HepG2 (cell line): ENCODE measurements around the gene CCM2L. TPM values are rescaled to one million over a fixed set of nuclear protein-coding genes. Genes with fewer than 3 reads are reported as not detected.
A peak's percentile ranks its signal among the peaks of the same experiment; 100 is the strongest.

Source experiments
- ADNP ChIP-seq: sonication (generic); formaldehyde crosslinking; IDR thresholded peaks from 2 replicates; pipeline ENCODE4 v1.4.0; 2020; ENCODE audit warnings: missing genetic modification reagents
- CBFB ChIP-seq: sonication (generic); formaldehyde crosslinking; IDR thresholded peaks from 2 replicates; pipeline ENCODE4 v1.4.0; 2020; ENCODE audit warnings: missing genetic modification reagents
- KDM5B ChIP-seq: sonication (generic); formaldehyde crosslinking; IDR thresholded peaks from 2 replicates; pipeline ENCODE4 v1.4.0; 2020; ENCODE audit warnings: missing genetic modification reagents, mild to moderate bottlenecking, borderline replicate concordance
- NFATC3 ChIP-seq: sonication (generic); formaldehyde crosslinking; IDR thresholded peaks from 2 replicates; pipeline ENCODE4 v1.5.1; 2020; ENCODE audit warnings: mild to moderate bottlenecking, missing genetic modification reagents
- NRL ChIP-seq: sonication (generic); formaldehyde crosslinking; IDR thresholded peaks from 2 replicates; pipeline ENCODE4 v1.5.0; 2020; ENCODE audit warnings: missing genetic modification reagents, mild to moderate bottlenecking, moderate library complexity, borderline replicate concordance
- RARA ChIP-seq: IDR thresholded peaks from 2 replicates; pipeline ENCODE4 v1.6.1; 2016; ENCODE audit warnings: missing genetic modification reagents, missing compliant biosample characterization
- REPIN1 ChIP-seq: sonication (generic); formaldehyde crosslinking; IDR thresholded peaks from 2 replicates; pipeline ENCODE4 v1.8.0; 2022; ENCODE audit warnings: missing genetic modification reagents, low read depth, mild to moderate bottlenecking, borderline replicate concordance
- STAG1 ChIP-seq: sonication (generic); formaldehyde crosslinking; IDR thresholded peaks from 2 replicates; pipeline ENCODE4 v1.4.0; 2020; ENCODE audit warnings: missing genetic modification reagents
- STAT5B ChIP-seq: sonication (generic); formaldehyde crosslinking; IDR thresholded peaks from 2 replicates; pipeline ENCODE4 v1.4.0; 2020; ENCODE audit warnings: missing genetic modification reagents
- YY1 ChIP-seq: IDR thresholded peaks from 2 replicates; pipeline ENCODE4 v1.6.1; 2011; ENCODE audit warnings: low read length, low read depth, moderate library complexity, mild to moderate bottlenecking; ENCODE audit not compliant: insufficient read depth, insufficient replicate concordance
- ZNF136 ChIP-seq: sonication (generic); formaldehyde crosslinking; IDR thresholded peaks from 2 replicates; pipeline ENCODE4 v1.8.1; 2022; ENCODE audit warnings: low read depth, mild to moderate bottlenecking, moderate library complexity, missing genetic modification reagents
- ZNF83 ChIP-seq: sonication (generic); formaldehyde crosslinking; IDR thresholded peaks from 2 replicates; pipeline ENCODE4 v1.4.0; 2020; ENCODE audit warnings: missing genetic modification reagents, mild to moderate bottlenecking, borderline replicate concordance
- polyA plus RNA-seq, 8 experiments: library from polyadenylated mRNA; depleted of rRNA in 3 of 8; stranded (reverse) in 7 of 8; unstranded in 1 of 8; fragments of >200 nt; fragmentation: Illumina TruSeq in 4 of 8; extraction: Trizol in 4 of 8; gene quantifications; 2 replicates each; pipeline versions ENCODE4 v1.2.1 to v1.2.3, GENCODE V29; 2011 to 2016; ENCODE audit warnings: low read depth in 4 of 8, missing spikeins in 1 of 8, mixed read lengths in 1 of 8; ENCODE audit not compliant: insufficient read depth in 1 of 8
- total RNA-seq, 5 experiments: library from RNA; depleted of rRNA; stranded (reverse); fragments of >200 nt; fragmentation: Illumina TruSeq; extraction: Trizol; gene quantifications; 2 replicates each; pipeline ENCODE4 v1.2.3, GENCODE V29; 2016; ENCODE audit warnings: low read depth in 1 of 5
- TF ChIP-seq, protein P1 (sequence below): IDR thresholded peaks from 2 replicates; pipeline ENCODE4 v1.6.1; 2016; ENCODE audit warnings: missing genetic modification reagents, missing compliant biosample characterization
- TF ChIP-seq, protein P2 (sequence below): sonication (generic); formaldehyde crosslinking; IDR thresholded peaks from 2 replicates; pipeline ENCODE4 v1.4.0; 2020; ENCODE audit warnings: mild to moderate bottlenecking, missing genetic modification reagents, borderline replicate concordance
- TF ChIP-seq, protein P3 (sequence below): sonication (generic); formaldehyde crosslinking; IDR thresholded peaks from 2 replicates; pipeline ENCODE4 v1.4.0; 2020; ENCODE audit warnings: missing genetic modification reagents, low read depth, mild to moderate bottlenecking, borderline replicate concordance
- TF ChIP-seq, protein P4 (sequence below): IDR thresholded peaks from 2 replicates; pipeline ENCODE4 v1.6.1; 2016; ENCODE audit warnings: low read depth, borderline replicate concordance
- TF ChIP-seq, protein P5 (sequence below): sonication (generic); formaldehyde crosslinking; IDR thresholded peaks from 2 replicates; pipeline ENCODE4 v1.5.0; 2020; ENCODE audit warnings: mild to moderate bottlenecking, missing genetic modification reagents, borderline replicate concordance

Gene CCM2L
- total and polyA plus RNA-seq, 2 of the 13 experiments (the other 11 are each of a cell fraction or from before 2014, with no cell fraction given), result 0.15 TPM; not detected in 1

DNA sequence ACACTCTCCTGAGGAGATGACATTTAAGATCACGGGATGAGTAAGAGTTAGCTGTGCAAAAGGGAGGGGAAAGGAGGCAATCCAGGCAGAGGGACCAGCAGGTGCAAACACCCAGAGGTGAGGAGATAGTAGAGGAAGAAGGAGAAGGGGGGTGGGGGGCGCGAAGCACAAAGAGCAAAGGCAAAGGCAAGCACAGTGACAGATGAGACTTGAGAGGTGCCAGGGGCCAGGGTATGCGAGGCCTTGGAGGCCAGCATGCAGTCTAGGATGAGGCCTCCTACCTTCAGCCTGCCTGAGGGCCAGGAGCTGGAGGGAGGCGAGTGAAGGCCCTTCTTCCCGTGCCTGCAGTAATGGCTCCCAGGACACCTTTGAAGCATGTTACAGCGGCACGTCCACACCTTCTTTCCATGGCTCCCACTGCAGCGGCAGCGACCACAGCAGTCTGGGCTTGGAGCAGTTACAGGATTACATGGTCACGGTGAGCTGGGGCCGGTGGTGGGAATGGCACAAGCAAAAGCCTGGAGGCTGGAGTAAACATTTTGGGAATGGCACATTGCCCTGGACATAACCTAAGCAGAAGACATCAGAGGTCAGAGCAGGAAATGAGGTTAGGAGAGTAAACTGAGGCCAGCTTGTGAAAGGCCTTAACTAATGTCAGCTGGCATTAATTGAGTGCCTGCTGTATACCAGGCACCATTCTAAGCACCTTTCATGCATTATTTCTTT lies 18.6 kb downstream of the CCM2L start (continued):
- TF ChIP-seq, protein P1, sequence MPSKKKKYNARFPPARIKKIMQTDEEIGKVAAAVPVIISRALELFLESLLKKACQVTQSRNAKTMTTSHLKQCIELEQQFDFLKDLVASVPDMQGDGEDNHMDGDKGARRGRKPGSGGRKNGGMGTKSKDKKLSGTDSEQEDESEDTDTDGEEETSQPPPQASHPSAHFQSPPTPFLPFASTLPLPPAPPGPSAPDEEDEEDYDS, result peak; percentile 68; the same call in 1 of the 2 replicates
- TF ChIP-seq ZNF136, result peak; percentile 88; the same call in 1 of the 2 replicates
- TF ChIP-seq, protein P2, sequence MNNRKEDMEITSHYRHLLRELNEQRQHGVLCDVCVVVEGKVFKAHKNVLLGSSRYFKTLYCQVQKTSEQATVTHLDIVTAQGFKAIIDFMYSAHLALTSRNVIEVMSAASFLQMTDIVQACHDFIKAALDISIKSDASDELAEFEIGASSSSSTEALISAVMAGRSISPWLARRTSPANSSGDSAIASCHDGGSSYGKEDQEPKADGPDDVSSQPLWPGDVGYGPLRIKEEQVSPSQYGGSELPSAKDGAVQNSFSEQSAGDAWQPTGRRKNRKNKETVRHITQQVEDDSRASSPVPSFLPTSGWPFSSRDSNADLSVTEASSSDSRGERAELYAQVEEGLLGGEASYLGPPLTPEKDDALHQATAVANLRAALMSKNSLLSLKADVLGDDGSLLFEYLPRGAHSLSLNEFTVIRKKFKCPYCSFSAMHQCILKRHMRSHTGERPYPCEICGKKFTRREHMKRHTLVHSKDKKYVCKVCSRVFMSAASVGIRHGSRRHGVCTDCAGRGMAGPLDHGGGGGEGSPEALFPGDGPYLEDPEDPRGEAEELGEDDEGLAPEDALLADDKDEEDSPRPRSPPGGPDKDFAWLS (CRISPR knock-in tag), result no peak
- TF ChIP-seq NRL (CRISPR knock-in tag), result peak; percentile 45; the same call in 1 of the 2 replicates
- TF ChIP-seq ZNF83 (CRISPR knock-in tag), result peak; percentile 78; the same call in 1 of the 2 replicates
- TF ChIP-seq CBFB, result no peak
- TF ChIP-seq YY1, result peak; percentile 82
- TF ChIP-seq, protein P3, sequence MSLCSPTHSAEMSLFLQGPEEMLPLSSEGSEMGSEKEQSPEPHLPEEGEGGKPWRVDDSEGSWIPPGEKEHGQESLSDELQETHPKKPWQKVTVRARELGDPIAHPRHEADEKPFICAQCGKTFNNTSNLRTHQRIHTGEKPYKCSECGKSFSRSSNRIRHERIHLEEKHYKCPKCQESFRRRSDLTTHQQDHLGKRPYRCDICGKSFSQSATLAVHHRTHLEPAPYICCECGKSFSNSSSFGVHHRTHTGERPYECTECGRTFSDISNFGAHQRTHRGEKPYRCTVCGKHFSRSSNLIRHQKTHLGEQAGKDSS (CRISPR knock-in tag), result no peak; the same call in 1 of the 2 replicates
- peak; percentile 69; the same call in 1 of the 2 replicates for TF ChIP-seq RARA (CRISPR knock-in tag)
- TF ChIP-seq NFATC3 (CRISPR knock-in tag), result no peak
- TF ChIP-seq REPIN1 (CRISPR knock-in tag), result peak; percentile 52; the same call in 1 of the 2 replicates
- TF ChIP-seq KDM5B, result peak; percentile 77; the same call in 1 of the 2 replicates
- no peak for TF ChIP-seq STAG1 (CRISPR knock-in tag)
- TF ChIP-seq, protein P4, sequence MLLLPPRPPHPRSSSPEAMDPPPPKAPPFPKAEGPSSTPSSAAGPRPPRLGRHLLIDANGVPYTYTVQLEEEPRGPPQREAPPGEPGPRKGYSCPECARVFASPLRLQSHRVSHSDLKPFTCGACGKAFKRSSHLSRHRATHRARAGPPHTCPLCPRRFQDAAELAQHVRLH (CRISPR knock-in tag), result peak; percentile 87; the same call in 1 of the 2 replicates
- no peak for TF ChIP-seq STAT5B
- TF ChIP-seq ADNP (CRISPR knock-in tag), result no peak
- TF ChIP-seq, protein P5, sequence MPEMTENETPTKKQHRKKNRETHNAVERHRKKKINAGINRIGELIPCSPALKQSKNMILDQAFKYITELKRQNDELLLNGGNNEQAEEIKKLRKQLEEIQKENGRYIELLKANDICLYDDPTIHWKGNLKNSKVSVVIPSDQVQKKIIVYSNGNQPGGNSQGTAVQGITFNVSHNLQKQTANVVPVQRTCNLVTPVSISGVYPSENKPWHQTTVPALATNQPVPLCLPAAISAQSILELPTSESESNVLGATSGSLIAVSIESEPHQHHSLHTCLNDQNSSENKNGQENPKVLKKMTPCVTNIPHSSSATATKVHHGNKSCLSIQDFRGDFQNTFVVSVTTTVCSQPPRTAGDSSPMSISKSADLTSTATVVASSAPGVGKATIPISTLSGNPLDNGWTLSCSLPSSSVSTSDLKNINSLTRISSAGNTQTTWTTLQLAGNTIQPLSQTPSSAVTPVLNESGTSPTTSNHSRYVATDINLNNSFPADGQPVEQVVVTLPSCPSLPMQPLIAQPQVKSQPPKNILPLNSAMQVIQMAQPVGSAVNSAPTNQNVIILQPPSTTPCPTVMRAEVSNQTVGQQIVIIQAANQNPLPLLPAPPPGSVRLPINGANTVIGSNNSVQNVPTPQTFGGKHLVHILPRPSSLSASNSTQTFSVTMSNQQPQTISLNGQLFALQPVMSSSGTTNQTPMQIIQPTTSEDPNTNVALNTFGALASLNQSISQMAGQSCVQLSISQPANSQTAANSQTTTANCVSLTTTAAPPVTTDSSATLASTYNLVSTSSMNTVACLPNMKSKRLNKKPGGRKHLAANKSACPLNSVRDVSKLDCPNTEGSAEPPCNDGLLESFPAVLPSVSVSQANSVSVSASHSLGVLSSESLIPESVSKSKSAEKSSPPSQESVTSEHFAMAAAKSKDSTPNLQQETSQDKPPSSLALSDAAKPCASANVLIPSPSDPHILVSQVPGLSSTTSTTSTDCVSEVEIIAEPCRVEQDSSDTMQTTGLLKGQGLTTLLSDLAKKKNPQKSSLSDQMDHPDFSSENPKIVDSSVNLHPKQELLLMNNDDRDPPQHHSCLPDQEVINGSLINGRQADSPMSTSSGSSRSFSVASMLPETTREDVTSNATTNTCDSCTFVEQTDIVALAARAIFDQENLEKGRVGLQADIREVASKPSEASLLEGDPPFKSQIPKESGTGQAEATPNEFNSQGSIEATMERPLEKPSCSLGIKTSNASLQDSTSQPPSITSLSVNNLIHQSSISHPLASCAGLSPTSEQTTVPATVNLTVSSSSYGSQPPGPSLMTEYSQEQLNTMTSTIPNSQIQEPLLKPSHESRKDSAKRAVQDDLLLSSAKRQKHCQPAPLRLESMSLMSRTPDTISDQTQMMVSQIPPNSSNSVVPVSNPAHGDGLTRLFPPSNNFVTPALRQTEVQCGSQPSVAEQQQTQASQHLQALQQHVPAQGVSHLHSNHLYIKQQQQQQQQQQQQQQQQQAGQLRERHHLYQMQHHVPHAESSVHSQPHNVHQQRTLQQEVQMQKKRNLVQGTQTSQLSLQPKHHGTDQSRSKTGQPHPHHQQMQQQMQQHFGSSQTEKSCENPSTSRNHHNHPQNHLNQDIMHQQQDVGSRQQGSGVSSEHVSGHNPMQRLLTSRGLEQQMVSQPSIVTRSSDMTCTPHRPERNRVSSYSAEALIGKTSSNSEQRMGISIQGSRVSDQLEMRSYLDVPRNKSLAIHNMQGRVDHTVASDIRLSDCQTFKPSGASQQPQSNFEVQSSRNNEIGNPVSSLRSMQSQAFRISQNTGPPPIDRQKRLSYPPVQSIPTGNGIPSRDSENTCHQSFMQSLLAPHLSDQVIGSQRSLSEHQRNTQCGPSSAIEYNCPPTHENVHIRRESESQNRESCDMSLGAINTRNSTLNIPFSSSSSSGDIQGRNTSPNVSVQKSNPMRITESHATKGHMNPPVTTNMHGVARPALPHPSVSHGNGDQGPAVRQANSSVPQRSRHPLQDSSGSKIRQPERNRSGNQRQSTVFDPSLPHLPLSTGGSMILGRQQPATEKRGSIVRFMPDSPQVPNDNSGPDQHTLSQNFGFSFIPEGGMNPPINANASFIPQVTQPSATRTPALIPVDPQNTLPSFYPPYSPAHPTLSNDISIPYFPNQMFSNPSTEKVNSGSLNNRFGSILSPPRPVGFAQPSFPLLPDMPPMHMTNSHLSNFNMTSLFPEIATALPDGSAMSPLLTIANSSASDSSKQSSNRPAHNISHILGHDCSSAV (CRISPR knock-in tag), result peak; percentile 47; the same call in 1 of the 2 replicates
